Progenitor cell of endocrine pancreas (in vitro differentiated cells): Measurements from ENCODE around the gene SERINC2. TPM values are rescaled to one million over a fixed set of nuclear protein-coding genes. Genes with fewer than 3 reads are reported as not detected.

Experiments used
- DNase-seq: peaks from one replicate; pipeline ENCODE4 v3.0.0; 2021; ENCODE audit warnings: low spot score; ENCODE audit not compliant: unreplicated experiment
- H3K27ac Mint-ChIP-seq: 2 replicates; pipeline ENCODE4 v1.8.0; 2021; ENCODE audit warnings: mild to moderate bottlenecking, moderate library complexity, mixed read lengths
- H3K27me3 Mint-ChIP-seq: 2 replicates; pipeline ENCODE4 v1.8.0; 2021; ENCODE audit warnings: mixed read lengths
- H3K36me3 Mint-ChIP-seq: 2 replicates; pipeline ENCODE4 v1.8.0; 2022; ENCODE audit warnings: mixed read lengths; ENCODE audit not compliant: insufficient read depth
- H3K4me1 Mint-ChIP-seq: 2 replicates; pipeline ENCODE4 v1.8.0; 2021; ENCODE audit warnings: low read depth, mixed read lengths
- H3K4me3 Mint-ChIP-seq: 2 replicates; pipeline ENCODE4 v1.8.0; 2021; ENCODE audit warnings: low read depth, mild to moderate bottlenecking, moderate library complexity, mixed read lengths
- H3K9me3 Mint-ChIP-seq: 2 replicates; pipeline ENCODE4 v1.8.0; 2021; ENCODE audit warnings: low read depth, mixed read lengths
- total RNA-seq: library from RNA; stranded (reverse); gene quantifications from 2 replicates; pipeline ENCODE4 v1.2.1, GENCODE V29; 2021
- TF ChIP-seq, protein P1 (sequence below): fragments of 200-600 bp; sonication (generic); IDR thresholded peaks from one replicate; pipeline ENCODE4 v1.5.0; 2021; ENCODE audit warnings: antibody characterized with exemption, mild to moderate bottlenecking; ENCODE audit not compliant: unreplicated experiment

Gene SERINC2
- total RNA-seq, 1 donor from 2014 or later = 65.7 TPM

DNA sequence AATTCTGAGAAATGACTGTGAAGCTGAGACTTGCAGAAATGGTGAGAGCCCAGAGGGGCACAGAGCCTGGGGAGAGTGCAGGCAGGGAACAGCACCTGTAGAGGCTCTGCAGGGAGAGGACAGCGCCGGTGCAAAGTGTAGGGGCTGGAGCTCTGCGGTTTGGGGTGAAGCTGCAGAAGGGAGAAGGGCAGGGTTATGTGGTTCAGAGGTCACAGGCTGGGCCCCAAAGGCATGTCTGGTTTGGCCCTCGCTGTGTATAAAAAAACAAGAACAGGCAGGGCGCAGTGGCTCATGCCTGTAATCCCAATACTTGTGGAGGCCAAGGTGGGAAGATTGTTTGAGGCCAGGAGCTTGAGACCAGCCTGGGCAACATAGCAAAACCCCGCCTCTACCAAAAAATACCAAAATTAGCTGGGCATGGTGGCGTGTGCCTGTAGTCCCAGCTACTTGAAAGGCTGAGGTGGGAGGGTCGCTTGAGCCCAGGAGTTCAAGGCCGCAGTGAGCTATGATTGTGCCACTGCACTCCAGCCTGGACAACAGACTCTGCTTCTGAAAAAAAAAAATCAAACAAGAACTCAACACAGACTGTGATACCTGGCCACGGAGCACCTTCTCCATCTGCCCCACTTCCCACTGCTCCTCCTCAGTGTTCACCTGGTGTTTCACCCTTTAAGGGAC, 29.1 kb downstream of the SERINC2 start:
- Mint-ChIP-seq H3K27me3 (no peaks in the 10 kb centered on the region), H3K4me3 (no peak overlapping the region), H3K27ac (no peak overlapping the region), H3K4me1 (peaks cover 17% of the 10 kb centered on the region), H3K36me3 (no peaks in the 10 kb centered on the region), H3K9me3 (peaks cover 9% of the 10 kb centered on the region)
- no peak for DNase-seq
- TF ChIP-seq, protein P1, sequence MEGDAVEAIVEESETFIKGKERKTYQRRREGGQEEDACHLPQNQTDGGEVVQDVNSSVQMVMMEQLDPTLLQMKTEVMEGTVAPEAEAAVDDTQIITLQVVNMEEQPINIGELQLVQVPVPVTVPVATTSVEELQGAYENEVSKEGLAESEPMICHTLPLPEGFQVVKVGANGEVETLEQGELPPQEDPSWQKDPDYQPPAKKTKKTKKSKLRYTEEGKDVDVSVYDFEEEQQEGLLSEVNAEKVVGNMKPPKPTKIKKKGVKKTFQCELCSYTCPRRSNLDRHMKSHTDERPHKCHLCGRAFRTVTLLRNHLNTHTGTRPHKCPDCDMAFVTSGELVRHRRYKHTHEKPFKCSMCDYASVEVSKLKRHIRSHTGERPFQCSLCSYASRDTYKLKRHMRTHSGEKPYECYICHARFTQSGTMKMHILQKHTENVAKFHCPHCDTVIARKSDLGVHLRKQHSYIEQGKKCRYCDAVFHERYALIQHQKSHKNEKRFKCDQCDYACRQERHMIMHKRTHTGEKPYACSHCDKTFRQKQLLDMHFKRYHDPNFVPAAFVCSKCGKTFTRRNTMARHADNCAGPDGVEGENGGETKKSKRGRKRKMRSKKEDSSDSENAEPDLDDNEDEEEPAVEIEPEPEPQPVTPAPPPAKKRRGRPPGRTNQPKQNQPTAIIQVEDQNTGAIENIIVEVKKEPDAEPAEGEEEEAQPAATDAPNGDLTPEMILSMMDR = no peak

DNA sequence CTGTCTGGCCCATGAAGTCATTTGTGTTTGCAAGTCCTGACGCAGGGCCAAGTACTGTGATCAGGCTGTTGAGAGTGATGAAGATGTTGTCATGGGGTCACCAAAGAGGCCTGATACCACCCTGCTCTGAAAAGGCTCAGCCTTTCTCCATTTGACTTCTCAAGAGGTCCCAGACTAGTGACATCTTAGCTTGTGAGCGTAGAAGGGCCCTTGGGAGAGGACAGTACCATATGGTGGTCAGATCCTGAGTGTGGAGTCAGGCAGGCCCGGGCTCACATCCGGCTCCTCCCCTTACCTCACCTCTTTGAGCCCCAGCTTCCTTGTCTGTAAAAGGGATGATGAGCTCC, 29.6 kb downstream of the SERINC2 start:
- Mint-ChIP-seq H3K4me3 (no peak overlapping the region), H3K27me3 (no peaks in the 10 kb centered on the region), H3K9me3 (peaks cover 9% of the 10 kb centered on the region), H3K4me1 (peaks cover 17% of the 10 kb centered on the region), H3K27ac (no peak overlapping the region), H3K36me3 (no peaks in the 10 kb centered on the region)
- no peak for DNase-seq
- TF ChIP-seq, protein P1 = no peak

DNA sequence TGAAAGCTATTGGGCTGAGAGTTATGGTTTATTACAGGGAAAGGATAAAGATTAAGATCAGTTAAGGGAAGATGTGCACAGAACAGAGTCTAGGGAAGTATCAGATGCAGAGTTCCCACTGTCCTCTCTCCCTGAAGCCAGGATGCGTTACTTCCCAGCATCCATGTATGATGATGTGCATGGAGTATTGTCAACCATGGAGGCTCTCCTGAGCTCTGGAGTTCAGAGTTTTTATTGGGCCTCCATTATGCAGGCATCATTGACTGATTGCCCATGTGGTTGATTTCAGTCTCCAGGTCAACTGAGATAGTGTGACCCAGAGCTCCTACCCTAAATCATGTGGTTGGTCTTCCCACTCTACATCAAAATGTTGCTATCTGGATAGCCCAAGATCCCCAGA, 30.7 kb downstream of the SERINC2 start:
- Mint-ChIP-seq H3K36me3 (no peaks in the 10 kb centered on the region), H3K4me1 (peaks cover 17% of the 10 kb centered on the region), H3K9me3 (peaks cover 9% of the 10 kb centered on the region), H3K27me3 (peaks cover 3% of the 10 kb centered on the region), H3K4me3 (no peak overlapping the region), H3K27ac (no peak overlapping the region)
- DNase-seq = no peak
- TF ChIP-seq, protein P1 = no peak

DNA sequence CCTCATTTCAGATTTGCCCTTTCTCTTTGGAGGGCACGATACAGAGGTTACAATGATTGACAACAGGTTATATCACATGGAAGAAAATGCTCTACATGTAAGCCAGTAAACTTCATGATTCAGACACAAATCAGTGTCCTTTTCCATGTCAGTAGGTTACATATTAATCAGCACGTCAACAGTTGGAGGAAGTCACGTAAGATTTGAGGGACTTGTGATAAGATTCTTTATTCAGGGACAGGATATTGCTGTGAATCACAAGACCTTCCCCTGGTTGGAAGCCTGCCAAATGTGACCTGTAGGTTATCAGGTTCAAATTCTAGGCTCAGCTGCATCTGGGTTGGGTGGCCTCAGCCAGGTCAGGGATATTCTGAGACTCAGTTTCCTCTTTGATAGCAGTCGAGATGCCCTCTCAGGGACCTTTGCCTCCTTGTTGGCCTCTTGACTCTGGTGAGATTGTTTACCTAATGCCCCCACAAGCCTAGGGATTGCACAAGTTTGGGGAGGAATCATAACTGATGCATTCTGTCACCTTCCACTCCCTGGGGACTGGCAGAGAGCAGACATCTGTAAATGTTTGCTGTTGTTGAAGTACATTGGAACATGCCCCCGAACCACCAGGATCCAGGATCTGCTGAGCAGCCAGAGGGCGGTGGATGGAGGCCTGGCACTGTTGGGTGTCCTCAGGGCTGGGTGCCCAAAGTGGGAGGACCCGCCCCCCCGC, 31.9 kb downstream of the SERINC2 start:
- peaks cover 3% of the 10 kb centered on the region for H3K27me3 Mint-ChIP-seq
- H3K4me1 Mint-ChIP-seq = peaks cover 19% of the 10 kb centered on the region
- peaks cover 9% of the 10 kb centered on the region for H3K9me3 Mint-ChIP-seq
- H3K36me3 Mint-ChIP-seq = no peaks in the 10 kb centered on the region
- H3K27ac Mint-ChIP-seq = no peak overlapping the region
- TF ChIP-seq, protein P1 = no peak
- DNase-seq = no peak
- no peak overlapping the region for H3K4me3 Mint-ChIP-seq

DNA sequence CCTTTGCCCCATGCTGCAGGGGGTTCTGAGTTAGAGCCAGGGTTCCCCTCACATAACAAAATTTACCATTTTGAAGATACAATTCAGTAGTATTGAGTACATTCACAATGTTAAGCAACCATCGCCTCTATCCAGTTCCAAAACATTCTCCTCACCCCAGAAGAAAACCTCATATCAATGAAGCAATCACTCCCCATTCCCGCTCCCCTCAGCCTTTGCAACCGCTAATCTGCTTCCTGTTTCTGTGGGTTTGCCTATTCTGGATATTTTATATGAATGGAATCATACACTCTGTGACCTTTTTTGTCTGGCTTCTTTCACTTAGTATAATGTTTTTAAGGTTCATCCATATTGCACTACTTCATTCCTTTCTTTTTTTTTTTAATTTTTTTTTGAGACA, 32.9 kb downstream of the SERINC2 start:
- Mint-ChIP-seq H3K36me3 (no peaks in the 10 kb centered on the region), H3K27me3 (peaks cover 3% of the 10 kb centered on the region), H3K4me1 (peaks cover 20% of the 10 kb centered on the region), H3K4me3 (no peak overlapping the region), H3K9me3 (peaks cover 18% of the 10 kb centered on the region), H3K27ac (no peak overlapping the region)
- TF ChIP-seq, protein P1 = no peak
- DNase-seq = no peak
